Fibroblast of lung (primary cell): ENCODE measurements around the gene XPNPEP2. TPM values are rescaled to one million over a fixed set of nuclear protein-coding genes. Genes with fewer than 3 reads are reported as not detected.
A peak's percentile ranks its signal among the peaks of the same experiment; 100 is the strongest.

Experiments
- DNase-seq, 2 donors: peaks; one replicate each; pipeline versions ENCODE4 v3.0.0 to v3.0.0-alpha.2; 2010; ENCODE audit warnings: low read depth in 2 of 2
- H2AFZ ChIP-seq: 2 replicates; pipeline ENCODE4 v1.5.1; 2012; ENCODE audit warnings: low read length, control low read depth, inconsistent platforms
- H3K27ac ChIP-seq: 2 replicates; pipeline ENCODE4 v1.5.1; 2011; ENCODE audit warnings: low read length, control low read depth; ENCODE audit not compliant: insufficient read depth
- H3K27me3 ChIP-seq: 2 replicates; pipeline ENCODE4 v1.5.1; 2011; ENCODE audit warnings: mild to moderate bottlenecking, low read length; ENCODE audit not compliant: control insufficient read depth, insufficient read depth
- H3K36me3 ChIP-seq: 2 replicates; pipeline ENCODE4 v1.5.1; 2011; ENCODE audit warnings: low read length; ENCODE audit not compliant: control insufficient read depth, insufficient read depth
- H3K4me1 ChIP-seq: 2 replicates; pipeline ENCODE4 v1.5.1; 2011; ENCODE audit warnings: low read length; ENCODE audit not compliant: control insufficient read depth, insufficient read depth; ENCODE audit errors: extremely low read depth
- H3K4me2 ChIP-seq: 2 replicates; pipeline ENCODE4 v1.5.1; 2011; ENCODE audit warnings: low read length, control low read depth; ENCODE audit not compliant: insufficient read depth; ENCODE audit errors: extremely low read depth
- H3K4me3 ChIP-seq, 4 experiments: fragments of 200-600 bp in 1 of 4; sonication (generic) in 1 of 4; replicated peaks in 1 of 4; 2 replicates each; pipeline ENCODE4 v1.5.1; 2011 to 2016; ENCODE audit warnings: low read length in 4 of 4, low read depth in 3 of 4, mild to moderate bottlenecking in 3 of 4, control low read depth in 2 of 4, inconsistent platforms in 1 of 4, mixed read lengths in 1 of 4; ENCODE audit not compliant: insufficient read depth in 1 of 4; ENCODE audit errors: control extremely low read depth in 1 of 4
- H3K79me2 ChIP-seq: 2 replicates; pipeline ENCODE4 v1.5.1; 2012; ENCODE audit warnings: mild to moderate bottlenecking, low read length, inconsistent platforms; ENCODE audit not compliant: control insufficient read depth, insufficient read depth
- H3K9ac ChIP-seq: 2 replicates; pipeline ENCODE4 v1.5.1; 2011; ENCODE audit warnings: mild to moderate bottlenecking, low read length, control low read depth; ENCODE audit not compliant: insufficient read depth
- H3K9me3 ChIP-seq: 2 replicates; pipeline ENCODE4 v1.5.1; 2012; ENCODE audit warnings: low read depth, low read length; ENCODE audit not compliant: control insufficient read depth, insufficient read depth
- H4K20me1 ChIP-seq: 2 replicates; pipeline ENCODE4 v1.5.1; 2011; ENCODE audit warnings: low read length; ENCODE audit not compliant: control insufficient read depth, insufficient read depth; ENCODE audit errors: extremely low read depth
- CTCF ChIP-seq, 2 donors: IDR thresholded peaks in 1 of 2; conservative IDR thresholded peaks in 1 of 2; 1 replicate in 1 of 2; 2 replicates in 1 of 2; pipeline ENCODE4 v1.5.1; 2011 to 2012; ENCODE audit warnings: low read length in 2 of 2, control low read depth in 1 of 2, inconsistent platforms in 1 of 2, low read depth in 1 of 2, mild to moderate bottlenecking in 1 of 2
- EZH2 ChIP-seq: IDR thresholded peaks from 2 replicates; pipeline ENCODE4 v1.5.1; 2012; ENCODE audit warnings: low read length, control low read depth, mild to moderate bottlenecking; ENCODE audit errors: missing control alignments
- polyA minus RNA-seq: library from RNA; depleted of rRNA, polyadenylated mRNA; stranded (reverse); fragments of >200 nt; gene quantifications from 2 replicates; pipeline ENCODE4 v1.2.3, GENCODE V29; 2011; ENCODE audit warnings: low replicate concordance
- polyA plus RNA-seq, 2 donors: library from polyadenylated mRNA; depleted of rRNA in 1 of 2; stranded (reverse) in 1 of 2; unstranded in 1 of 2; fragments of >200 nt; gene quantifications; 2 replicates each; pipeline ENCODE4 v1.2.1, GENCODE V29; 2011 to 2012; ENCODE audit warnings: missing spikeins in 1 of 2
- total RNA-seq: library from RNA; depleted of rRNA; stranded (reverse); fragments of >200 nt; gene quantifications from 2 replicates; pipeline ENCODE4 v1.2.1, GENCODE V29; 2014

XPNPEP2 gene
- total RNA-seq (0.17 and 1.5 TPM in 2 replicates), polyA plus RNA-seq (0.16 and 0.61 TPM in 2 replicates), polyA minus RNA-seq (not detected in 2 replicates)
- polyA plus RNA-seq (2012) = 0.35 and 0.56 TPM in 2 replicates

GRCh38 chrX:129738466-129739308 is at the start of gene XPNPEP2:
XPNPEP2 (plus strand) TSS chrX:129738979; CDS start chrX:129739214, 235 bp downstream.
- no peaks in the 10 kb centered on the region for H3K27me3 ChIP-seq
- no peaks in the 10 kb centered on the region for H3K79me2 ChIP-seq
- H3K4me1 ChIP-seq = peaks cover 3% of the 10 kb centered on the region
- H3K27ac ChIP-seq = no peak within 1 kb of the TSS
- H4K20me1 ChIP-seq = no peaks in the 10 kb centered on the region
- no peak within 1 kb of the TSS for H3K4me2 ChIP-seq
- peak in 1 of 2 donors; percentile 80 for DNase-seq
- peak within 1 kb of the TSS in 1 of 4 experiments; percentile 12 for H3K4me3 ChIP-seq
- TF ChIP-seq CTCF (conservative IDR thresholded peaks at IDR 0.05 in 1 of 2, IDR thresholded peaks at IDR 0.05 in 1 of 2; ENCODE audit: low read depth in 1 of 2, low read length in 2 of 2) = no peak
- no peak for TF ChIP-seq EZH2
- H3K9ac ChIP-seq = no peak within 1 kb of the TSS
- H3K9me3 ChIP-seq = no peaks in the 10 kb centered on the region
- H2AFZ ChIP-seq = peak within 1 kb of the TSS; percentile 16
- H3K36me3 ChIP-seq = no peaks in the 10 kb centered on the region

GRCh38 chrX:129689796-129690195 is 49.0 kb upstream of the XPNPEP2 start:
- H4K20me1 ChIP-seq = no peaks in the 10 kb centered on the region
- H3K79me2 ChIP-seq = no peaks in the 10 kb centered on the region
- H2AFZ ChIP-seq = no peak overlapping the region
- no peaks in the 10 kb centered on the region for H3K4me1 ChIP-seq
- no peak for DNase-seq
- no peaks in the 10 kb centered on the region for H3K9me3 ChIP-seq
- H3K27ac ChIP-seq = no peak overlapping the region
- no peak overlapping the region for H3K4me2 ChIP-seq
- H3K9ac ChIP-seq = no peak overlapping the region
- H3K27me3 ChIP-seq = no peaks in the 10 kb centered on the region
- no peak overlapping the region for H3K4me3 ChIP-seq
- TF ChIP-seq EZH2 (no peak), CTCF (conservative IDR thresholded peaks at IDR 0.05 in 1 of 2, IDR thresholded peaks at IDR 0.05 in 1 of 2; ENCODE audit: low read depth in 1 of 2, low read length in 2 of 2) (no peak)
- no peaks in the 10 kb centered on the region for H3K36me3 ChIP-seq

- Histone ChIP-seq H3K9me3 (no peaks in the 10 kb centered on the region), H3K4me3 (no peak overlapping the region), H4K20me1 (no peaks in the 10 kb centered on the region), H3K27me3 (no peaks in the 10 kb centered on the region), H3K27ac (no peak overlapping the region), H2AFZ (no peak overlapping the region), H3K4me2 (no peak overlapping the region), H3K79me2 (no peaks in the 10 kb centered on the region), H3K36me3 (no peaks in the 10 kb centered on the region), H3K9ac (no peak overlapping the region), H3K4me1 (no peaks in the 10 kb centered on the region)
- DNase-seq = peak; percentile 14 to 75
- no peak for TF ChIP-seq CTCF (conservative IDR thresholded peaks at IDR 0.05 in 1 of 2, IDR thresholded peaks at IDR 0.05 in 1 of 2; ENCODE audit: low read depth in 1 of 2, low read length in 2 of 2)
- TF ChIP-seq EZH2 = no peak
Observed at GRCh38 chrX:129690435-129690834, 48.3 kb upstream of the XPNPEP2 start.
